ENCODE data around the gene DMBX1.

DNA sequence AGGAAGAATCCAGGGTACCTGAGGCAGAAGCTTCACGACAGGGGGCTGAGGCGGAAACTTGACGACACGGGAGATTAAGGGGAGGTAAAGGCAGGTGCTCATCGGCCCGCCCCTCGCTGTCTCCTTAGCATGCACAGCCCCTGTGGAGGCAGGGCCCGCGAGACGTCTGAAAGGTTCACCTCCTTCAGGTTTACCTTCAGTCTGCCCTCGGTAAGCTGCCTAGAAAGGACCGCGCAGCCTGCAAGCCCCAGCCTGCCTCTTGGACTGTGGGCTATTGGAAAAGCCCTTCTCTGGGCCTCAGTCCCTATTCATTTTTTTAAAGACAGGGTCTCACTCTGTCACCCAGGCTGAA, 33.3 kb downstream of the DMBX1 start:
- TF ChIP-seq, protein P1, sequence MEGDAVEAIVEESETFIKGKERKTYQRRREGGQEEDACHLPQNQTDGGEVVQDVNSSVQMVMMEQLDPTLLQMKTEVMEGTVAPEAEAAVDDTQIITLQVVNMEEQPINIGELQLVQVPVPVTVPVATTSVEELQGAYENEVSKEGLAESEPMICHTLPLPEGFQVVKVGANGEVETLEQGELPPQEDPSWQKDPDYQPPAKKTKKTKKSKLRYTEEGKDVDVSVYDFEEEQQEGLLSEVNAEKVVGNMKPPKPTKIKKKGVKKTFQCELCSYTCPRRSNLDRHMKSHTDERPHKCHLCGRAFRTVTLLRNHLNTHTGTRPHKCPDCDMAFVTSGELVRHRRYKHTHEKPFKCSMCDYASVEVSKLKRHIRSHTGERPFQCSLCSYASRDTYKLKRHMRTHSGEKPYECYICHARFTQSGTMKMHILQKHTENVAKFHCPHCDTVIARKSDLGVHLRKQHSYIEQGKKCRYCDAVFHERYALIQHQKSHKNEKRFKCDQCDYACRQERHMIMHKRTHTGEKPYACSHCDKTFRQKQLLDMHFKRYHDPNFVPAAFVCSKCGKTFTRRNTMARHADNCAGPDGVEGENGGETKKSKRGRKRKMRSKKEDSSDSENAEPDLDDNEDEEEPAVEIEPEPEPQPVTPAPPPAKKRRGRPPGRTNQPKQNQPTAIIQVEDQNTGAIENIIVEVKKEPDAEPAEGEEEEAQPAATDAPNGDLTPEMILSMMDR (IDR thresholded peaks at IDR 0.05): no peak
- TF ChIP-seq POLR2A (IDR thresholded peaks at IDR 0.05; ENCODE audit: low read depth): no peak
